Measurements from ENCODE around the gene ZNF573. TPM values are rescaled to one million over a fixed set of nuclear protein-coding genes. Genes with fewer than 3 reads are reported as not detected.

ZNF573 gene
- total RNA-seq, 1 donor = 6.9 TPM

GRCh38 chr19:37809366-37809765, 30.0 kb upstream of the ZNF573 start:
- Histone ChIP-seq H3K79me2 (ENCODE audit: insufficient read depth, low read length) (no peaks in the 10 kb centered on the region), H3K4me3 (ENCODE audit: insufficient read depth, low read length) (no peak overlapping the region), H3K27me3 (ENCODE audit: insufficient read depth, low read length) (no peaks in the 10 kb centered on the region), H3K4me2 (ENCODE audit: insufficient read depth, low read length) (no peak overlapping the region), H2AFZ (ENCODE audit: low read length) (no peak overlapping the region), H4K20me1 (ENCODE audit: insufficient read depth, low read length) (no peaks in the 10 kb centered on the region), H3K36me3 (ENCODE audit: insufficient read depth, low read length) (no peaks in the 10 kb centered on the region), H3K27ac (ENCODE audit: low read depth, low read length) (no peak overlapping the region), H3K4me1 (ENCODE audit: insufficient read depth, low read length) (no peaks in the 10 kb centered on the region), H3K9me3 (ENCODE audit: low read depth, low read length) (peaks cover 10% of the 10 kb centered on the region)
- no peak for TF ChIP-seq CTCF (IDR thresholded peaks at IDR 0.05; ENCODE audit: extremely low read depth, low read depth, low read length)
- no peak for DNase-seq (ENCODE audit: insufficient read length, low spot score, missing footprints)

DNA sequence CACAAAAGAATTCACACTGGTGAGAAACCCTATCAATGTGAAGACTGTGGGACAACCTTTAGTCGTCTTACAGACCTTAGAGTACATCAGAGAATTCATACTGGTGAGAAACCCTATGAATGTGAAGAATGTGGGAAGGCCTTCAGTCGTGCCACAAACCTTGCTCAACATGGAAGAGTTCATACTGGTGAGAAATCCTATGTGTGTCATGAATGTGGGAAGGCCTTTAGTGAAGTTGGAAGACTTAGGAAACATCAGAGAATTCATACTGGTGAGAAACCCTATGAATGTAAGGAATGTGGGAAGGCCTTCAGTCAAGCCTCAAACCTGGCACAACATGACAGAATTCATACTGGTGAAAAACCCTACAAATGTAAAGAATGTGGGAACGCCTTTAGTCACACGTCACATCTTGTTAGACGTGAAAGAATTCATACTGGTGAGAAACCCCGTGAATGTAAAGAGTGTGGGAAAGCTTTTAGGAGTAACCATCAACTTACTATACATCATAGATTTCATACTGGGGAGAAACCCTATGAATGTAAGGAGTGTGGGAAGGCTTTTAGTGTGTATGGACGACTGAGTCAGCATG, 24.0 kb upstream of the ZNF573 start:
- Histone ChIP-seq H3K4me2 (ENCODE audit: insufficient read depth, low read length) (no peak overlapping the region), H3K4me1 (ENCODE audit: insufficient read depth, low read length) (no peaks in the 10 kb centered on the region), H3K36me3 (ENCODE audit: insufficient read depth, low read length) (no peaks in the 10 kb centered on the region), H3K27ac (ENCODE audit: low read depth, low read length) (no peak overlapping the region), H2AFZ (ENCODE audit: low read length) (no peak overlapping the region), H4K20me1 (ENCODE audit: insufficient read depth, low read length) (no peaks in the 10 kb centered on the region), H3K9me3 (ENCODE audit: low read depth, low read length) (peaks cover 28% of the 10 kb centered on the region), H3K27me3 (ENCODE audit: insufficient read depth, low read length) (no peaks in the 10 kb centered on the region), H3K4me3 (ENCODE audit: insufficient read depth, low read length) (no peak overlapping the region), H3K79me2 (ENCODE audit: insufficient read depth, low read length) (no peaks in the 10 kb centered on the region)
- DNase-seq (ENCODE audit: insufficient read length, low spot score, missing footprints) = no peak
- no peak for TF ChIP-seq CTCF (IDR thresholded peaks at IDR 0.05; ENCODE audit: extremely low read depth, low read depth, low read length)

- Histone ChIP-seq H3K27me3 (ENCODE audit: insufficient read depth, low read length) (no peaks in the 10 kb centered on the region), H3K36me3 (ENCODE audit: insufficient read depth, low read length) (no peaks in the 10 kb centered on the region)
- TF ChIP-seq CTCF (IDR thresholded peaks at IDR 0.05; ENCODE audit: extremely low read depth, low read depth, low read length) = no peak
These were observed 11.0 kb upstream of the ZNF573 start for GRCh38 chr19:37790244-37790925.

DNA sequence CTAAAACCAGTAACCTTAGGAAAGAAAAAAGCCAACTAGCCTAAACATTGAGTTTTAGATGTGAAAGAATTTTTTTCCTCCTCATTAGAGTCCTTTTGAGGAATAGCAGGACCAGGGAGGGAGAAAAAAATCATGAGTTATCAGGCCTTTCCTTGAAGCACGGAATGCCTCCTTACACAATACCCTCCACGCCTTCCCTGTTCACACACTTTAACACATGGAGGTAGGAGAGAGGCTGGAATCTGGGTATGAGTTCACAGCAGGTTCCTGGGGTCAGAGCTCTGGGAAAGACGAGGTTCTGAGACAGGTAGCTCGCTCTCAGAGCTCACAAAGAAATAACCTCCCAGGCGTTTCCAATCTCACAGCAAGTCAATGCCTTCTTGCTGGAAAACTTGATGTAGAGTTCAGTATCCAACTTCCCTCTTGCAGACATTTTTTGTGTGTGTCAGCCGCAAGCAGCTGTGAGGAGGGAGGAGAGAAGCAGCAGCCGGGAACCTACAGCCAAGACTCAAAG, 716 bp downstream of the ZNF573 start:
- Histone ChIP-seq H4K20me1 (ENCODE audit: insufficient read depth, low read length) (no peaks in the 10 kb centered on the region), H2AFZ (ENCODE audit: low read length) (peak overlapping the region; percentile 100), H3K27ac (ENCODE audit: low read depth, low read length) (peak overlapping the region; percentile 81), H3K4me1 (ENCODE audit: insufficient read depth, low read length) (no peaks in the 10 kb centered on the region), H3K79me2 (ENCODE audit: insufficient read depth, low read length) (peaks cover 11% of the 10 kb centered on the region), H3K4me2 (ENCODE audit: insufficient read depth, low read length) (peak overlapping the region; percentile 99), H3K9me3 (ENCODE audit: low read depth, low read length) (no peaks in the 10 kb centered on the region), H3K4me3 (ENCODE audit: insufficient read depth, low read length) (peak overlapping the region; percentile 78), H3K27me3 (ENCODE audit: insufficient read depth, low read length) (no peaks in the 10 kb centered on the region), H3K36me3 (ENCODE audit: insufficient read depth, low read length) (no peaks in the 10 kb centered on the region)
- peak; percentile 75 for DNase-seq (ENCODE audit: insufficient read length, low spot score, missing footprints)
- TF ChIP-seq CTCF (IDR thresholded peaks at IDR 0.05; ENCODE audit: extremely low read depth, low read depth, low read length) = no peak

More at GRCh38 chr19:37790244-37790925, 11.0 kb upstream of the ZNF573 start:
- no peak for DNase-seq (ENCODE audit: insufficient read length, low spot score, missing footprints)
- Histone ChIP-seq H3K4me1 (ENCODE audit: insufficient read depth, low read length) (no peaks in the 10 kb centered on the region), H3K9me3 (ENCODE audit: low read depth, low read length) (peaks cover 4% of the 10 kb centered on the region), H3K4me2 (ENCODE audit: insufficient read depth, low read length) (no peak overlapping the region), H3K27ac (ENCODE audit: low read depth, low read length) (no peak overlapping the region), H3K79me2 (ENCODE audit: insufficient read depth, low read length) (no peaks in the 10 kb centered on the region), H2AFZ (ENCODE audit: low read length) (no peak overlapping the region), H3K4me3 (ENCODE audit: insufficient read depth, low read length) (no peak overlapping the region), H4K20me1 (ENCODE audit: insufficient read depth, low read length) (no peaks in the 10 kb centered on the region)

All from osteoblast (primary cell).